Activated T-cell treated with anti-CD3 and anti-CD28 coated beads, Interleukin-2, amount 50 U/mL, for 72 hours (primary cell): ENCODE measurements around the gene ATAD3B. TPM values are rescaled to one million over a fixed set of nuclear protein-coding genes. Genes with fewer than 3 reads are reported as not detected.
"Not testable (repeated sequence)": the region's sequence is repeated elsewhere in the genome, so short reads cannot be mapped to it uniquely, and the experiment has no call there.

Experiments used
- ATAC-seq, 2 donors: fragments of 150-1000 bp; cut with Tn5 transposase; replicated peaks in 1 of 2; 2 replicates each; pipeline ENCODE4 v1.10.0; 2021; ENCODE audit warnings: moderate library complexity in 2 of 2, mild to moderate bottlenecking in 1 of 2
- DNase-seq, 2 donors: peaks; one replicate each; pipeline ENCODE4 v3.0.0; 2021 to 2022; ENCODE audit warnings: mixed read lengths in 1 of 2
- H3K27ac Mint-ChIP-seq: one replicate; pipeline ENCODE4 v1.8.0; 2022; ENCODE audit warnings: mild to moderate bottlenecking, moderate library complexity, mixed read lengths
- H3K27me3 Mint-ChIP-seq: one replicate; pipeline ENCODE4 v1.8.0; 2022; ENCODE audit warnings: low read depth, mixed read lengths
- H3K36me3 Mint-ChIP-seq, 2 donors: one replicate each; pipeline ENCODE4 v1.8.0; 2022; ENCODE audit warnings: mixed read lengths in 2 of 2, mild to moderate bottlenecking in 1 of 2; ENCODE audit not compliant: insufficient read depth in 2 of 2
- H3K4me1 Mint-ChIP-seq: one replicate; pipeline ENCODE4 v1.8.0; 2022; ENCODE audit warnings: low read depth, mixed read lengths
- H3K4me3 Mint-ChIP-seq, 2 donors: one replicate each; pipeline ENCODE4 v1.8.0; 2022; ENCODE audit warnings: mild to moderate bottlenecking in 2 of 2, mixed read lengths in 2 of 2, moderate library complexity in 2 of 2
- H3K9me3 Mint-ChIP-seq, 2 donors: one replicate each; pipeline ENCODE4 v1.8.0; 2022; ENCODE audit warnings: mixed read lengths in 2 of 2
- total RNA-seq, 2 donors: library from RNA; stranded (reverse); gene quantifications; one replicate each; pipeline ENCODE4 v1.2.3, GENCODE V29; 2022

ATAD3B gene
- total RNA-seq, 2 donors from 2014 or later = 20.6 to 25.3 TPM

DNA sequence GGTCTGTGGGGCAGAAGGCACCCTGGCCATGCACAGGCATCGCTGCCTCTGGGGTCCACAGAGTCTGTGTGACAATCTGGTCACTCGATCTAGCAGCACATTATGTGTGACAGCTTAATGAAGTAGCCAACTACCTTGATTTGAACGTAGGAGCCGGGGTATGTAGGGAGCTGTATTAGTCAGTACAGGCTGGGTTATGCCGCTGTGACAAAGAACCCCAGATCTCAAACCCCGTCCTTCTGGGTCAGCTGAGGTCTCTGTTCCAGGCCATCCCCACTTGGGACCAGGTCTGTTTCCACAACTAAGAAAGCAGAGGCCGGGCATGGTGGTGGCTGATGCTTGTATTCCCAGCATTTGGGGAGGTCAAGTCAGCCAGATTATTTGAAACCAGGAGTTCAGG lies 8.3 kb upstream of the ATAD3B start:
- no peaks in the 10 kb centered on the region for H3K36me3 Mint-ChIP-seq
- H3K27me3 Mint-ChIP-seq = no peaks in the 10 kb centered on the region
- H3K4me1 Mint-ChIP-seq = no peaks in the 10 kb centered on the region
- ATAC-seq = no peak
- no peak overlapping the region for H3K27ac Mint-ChIP-seq
- H3K4me3 Mint-ChIP-seq = no peak overlapping the region
- no peak for DNase-seq
- H3K9me3 Mint-ChIP-seq = no peaks in the 10 kb centered on the region

DNA sequence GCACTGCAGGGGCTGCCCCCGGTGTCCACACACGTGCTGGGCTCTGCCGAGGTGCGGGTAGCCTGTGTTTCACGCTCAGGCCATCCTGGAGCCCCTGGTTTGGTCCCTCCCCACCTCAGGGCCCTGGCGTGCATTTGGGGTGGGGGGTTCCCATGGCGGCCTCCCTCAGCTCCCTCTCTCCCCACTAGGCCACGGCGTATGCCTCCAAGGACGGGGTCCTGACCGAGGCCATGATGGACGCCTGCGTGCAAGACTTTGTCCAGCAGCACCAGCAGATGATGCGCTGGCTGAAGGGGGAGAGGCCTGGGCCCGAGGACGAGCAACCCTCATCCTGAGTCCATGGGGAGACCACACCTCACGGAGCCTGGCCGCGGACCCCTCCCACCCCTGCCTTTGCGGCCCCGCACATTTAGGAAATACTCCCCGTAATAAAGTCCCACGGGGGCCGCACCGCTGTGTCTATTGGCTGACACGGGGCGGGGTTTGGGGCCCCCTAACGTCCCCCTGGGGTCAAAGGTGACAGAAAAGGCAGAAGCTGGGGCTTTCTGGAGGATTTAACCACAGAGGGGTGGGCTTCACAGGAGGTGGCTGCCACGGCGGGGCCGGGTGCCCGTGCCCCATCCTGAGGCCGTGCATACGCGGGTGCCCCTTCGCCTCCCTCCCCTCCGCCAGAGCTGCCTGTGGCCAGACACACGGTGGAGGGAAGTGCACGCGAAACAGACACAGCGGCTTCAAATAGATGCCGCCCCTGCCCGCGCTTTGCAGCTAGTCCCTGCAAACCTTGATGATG lies 3.2 kb upstream of the ATAD3B start:
- DNase-seq, ATAC-seq, H3K36me3 Mint-ChIP-seq, H3K9me3 Mint-ChIP-seq, H3K27me3 Mint-ChIP-seq, H3K4me3 Mint-ChIP-seq, H3K27ac Mint-ChIP-seq: not testable (repeated sequence)
- H3K4me1 Mint-ChIP-seq = peaks cover 27% of the 10 kb centered on the region

DNA sequence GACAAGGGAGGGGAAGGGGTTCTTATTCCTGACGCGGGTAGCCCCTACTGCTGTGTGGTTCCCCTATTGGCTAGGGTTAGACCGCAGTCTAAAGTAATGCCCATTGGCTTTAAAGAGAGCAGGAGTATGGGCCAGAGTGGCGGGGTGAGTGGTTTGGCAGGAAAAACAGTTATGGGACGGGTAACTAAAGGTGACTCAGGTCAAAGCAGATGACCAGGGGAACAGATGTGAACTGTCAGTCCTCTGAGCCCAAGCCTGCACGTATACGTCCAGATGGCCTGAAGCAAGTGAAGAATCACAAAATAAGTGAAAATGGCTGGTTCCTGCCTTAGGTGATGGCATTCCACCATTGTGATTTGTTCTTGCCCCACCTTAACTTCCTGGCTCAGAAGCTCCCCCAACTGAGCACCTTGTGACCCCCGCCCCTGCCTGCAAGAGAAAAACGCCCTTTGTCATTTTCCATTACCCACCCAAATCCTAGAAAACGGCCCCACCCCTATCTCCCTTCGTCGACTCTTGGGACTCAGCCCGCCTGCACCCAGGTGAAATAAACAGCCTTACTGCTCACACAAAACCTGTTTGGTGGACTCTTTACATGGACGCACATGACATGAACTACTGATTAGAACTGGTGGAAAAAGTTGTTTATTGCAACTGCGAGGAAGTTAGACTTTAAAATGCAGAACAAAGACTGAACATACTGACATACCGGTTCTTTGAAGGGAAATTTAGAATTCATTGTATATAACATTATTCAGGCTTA lies 758 bp upstream of the ATAD3B start:
- H3K9me3 Mint-ChIP-seq = no peaks in the 10 kb centered on the region
- peak overlapping the region; percentile 88 to 94 for H3K4me3 Mint-ChIP-seq
- H3K4me1 Mint-ChIP-seq = peaks cover 39% of the 10 kb centered on the region
- no peaks in the 10 kb centered on the region for H3K36me3 Mint-ChIP-seq
- peak; percentile 15 to 16 for DNase-seq
- H3K27ac Mint-ChIP-seq = peak overlapping the region; percentile 91
- H3K27me3 Mint-ChIP-seq = no peaks in the 10 kb centered on the region
- peak in 1 of 2 donors; percentile 14 for ATAC-seq

DNA sequence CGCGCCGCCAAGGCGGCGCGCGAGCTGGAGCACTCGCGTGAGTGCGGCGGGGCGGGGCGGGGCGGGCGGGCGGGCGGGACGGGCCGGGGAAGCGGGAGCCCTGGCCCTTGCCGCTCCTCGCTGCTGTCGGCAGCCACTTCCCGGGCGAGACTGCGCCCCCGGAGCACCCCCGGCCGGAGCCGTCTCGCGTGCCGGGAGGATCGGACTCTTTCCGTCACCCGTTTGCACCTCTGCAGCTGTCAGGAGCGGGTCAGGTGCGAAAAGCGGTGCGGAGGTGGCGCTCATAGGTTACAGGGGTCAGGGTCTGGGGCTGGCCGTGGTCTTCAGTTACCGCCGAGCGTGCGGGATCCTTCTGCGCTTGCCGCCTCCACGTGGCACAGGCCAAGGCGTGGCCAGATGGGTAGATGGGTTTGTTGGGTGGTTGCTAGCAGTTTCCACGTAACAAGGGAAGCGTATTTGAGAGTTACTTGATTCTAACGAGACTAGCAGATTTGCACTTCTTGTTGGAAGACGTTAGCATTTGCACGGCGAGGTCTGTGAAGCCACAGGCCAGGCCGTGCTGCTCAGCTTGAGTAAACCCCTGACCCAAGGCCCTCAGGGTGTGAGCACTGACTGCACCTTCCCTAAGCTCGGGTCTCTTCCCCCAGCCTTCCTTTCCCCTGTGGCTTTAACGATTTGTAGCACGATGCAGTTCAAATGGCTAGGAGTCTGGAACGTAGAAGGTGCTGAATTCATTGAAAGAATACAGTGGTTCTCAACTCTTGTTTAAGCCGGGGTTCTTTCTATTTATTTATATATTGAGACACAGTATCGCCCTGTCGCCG lies 700 bp downstream of the ATAD3B start:
- H3K27me3 Mint-ChIP-seq, H3K36me3 Mint-ChIP-seq, H3K9me3 Mint-ChIP-seq, H3K27ac Mint-ChIP-seq: not testable (repeated sequence)
- peak overlapping the region; percentile 80 to 81 for H3K4me3 Mint-ChIP-seq
- ATAC-seq = peak; percentile 30
- peaks cover 39% of the 10 kb centered on the region for H3K4me1 Mint-ChIP-seq
- DNase-seq = peak; percentile 9

DNA sequence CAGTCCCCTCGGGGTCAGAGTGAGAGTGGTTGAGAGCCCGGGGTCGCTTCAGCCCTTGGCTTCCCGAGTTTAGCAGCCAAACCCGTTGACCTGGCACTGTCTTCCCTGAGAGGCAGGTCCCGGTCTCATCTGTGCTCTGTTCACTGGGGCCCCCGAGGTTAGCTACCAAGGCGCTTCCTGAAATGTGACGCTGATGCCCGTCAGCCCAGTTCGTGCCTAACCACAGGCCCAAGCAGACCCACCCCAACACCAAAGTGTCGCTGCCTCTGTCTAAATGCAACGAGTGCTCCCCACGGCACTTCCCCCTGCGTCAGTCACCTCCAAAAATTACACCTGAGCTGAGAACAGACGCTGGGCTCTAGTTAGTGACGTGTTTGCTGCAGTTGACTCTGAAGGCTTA lies 4.4 kb downstream of the ATAD3B start:
- not testable (repeated sequence) for ATAC-seq, H3K9me3 Mint-ChIP-seq

DNA sequence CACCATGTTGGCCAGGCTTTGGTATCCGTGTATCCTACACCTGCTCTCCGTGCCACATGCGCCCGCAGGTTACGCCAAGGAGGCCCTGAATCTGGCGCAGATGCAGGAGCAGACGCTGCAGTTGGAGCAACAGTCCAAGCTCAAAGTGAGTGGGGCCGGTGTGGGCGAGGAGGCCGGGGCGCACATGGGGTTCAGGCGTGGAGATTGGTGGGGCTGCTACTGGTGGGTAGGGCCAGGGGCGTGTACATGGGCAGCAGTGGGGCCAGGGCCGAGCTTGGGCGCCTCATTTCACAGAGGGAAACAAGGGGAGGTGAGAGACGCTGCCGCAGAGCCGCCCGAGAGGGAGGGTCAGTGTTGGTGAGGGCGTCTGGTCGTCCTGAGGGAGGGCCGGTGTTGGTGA lies 5.6 kb downstream of the ATAD3B start:
- peaks cover 22% of the 10 kb centered on the region for H3K4me1 Mint-ChIP-seq
- H3K27me3 Mint-ChIP-seq = no peaks in the 10 kb centered on the region
- H3K4me3 Mint-ChIP-seq = no peak overlapping the region
- no peak overlapping the region for H3K27ac Mint-ChIP-seq
- no peaks in the 10 kb centered on the region for H3K9me3 Mint-ChIP-seq
- peaks cover 4 to 12% of the 10 kb centered on the region in 2 donors for H3K36me3 Mint-ChIP-seq
- no peak for DNase-seq
- ATAC-seq = no peak

More for the DNA sequence above, 4.4 kb downstream of the ATAD3B start:
- H3K4me1 Mint-ChIP-seq = peaks cover 24% of the 10 kb centered on the region
- not testable (repeated sequence) for H3K4me3 Mint-ChIP-seq, H3K27ac Mint-ChIP-seq, DNase-seq, H3K27me3 Mint-ChIP-seq
- peaks cover 4 to 12% of the 10 kb centered on the region in 2 donors for H3K36me3 Mint-ChIP-seq

DNA sequence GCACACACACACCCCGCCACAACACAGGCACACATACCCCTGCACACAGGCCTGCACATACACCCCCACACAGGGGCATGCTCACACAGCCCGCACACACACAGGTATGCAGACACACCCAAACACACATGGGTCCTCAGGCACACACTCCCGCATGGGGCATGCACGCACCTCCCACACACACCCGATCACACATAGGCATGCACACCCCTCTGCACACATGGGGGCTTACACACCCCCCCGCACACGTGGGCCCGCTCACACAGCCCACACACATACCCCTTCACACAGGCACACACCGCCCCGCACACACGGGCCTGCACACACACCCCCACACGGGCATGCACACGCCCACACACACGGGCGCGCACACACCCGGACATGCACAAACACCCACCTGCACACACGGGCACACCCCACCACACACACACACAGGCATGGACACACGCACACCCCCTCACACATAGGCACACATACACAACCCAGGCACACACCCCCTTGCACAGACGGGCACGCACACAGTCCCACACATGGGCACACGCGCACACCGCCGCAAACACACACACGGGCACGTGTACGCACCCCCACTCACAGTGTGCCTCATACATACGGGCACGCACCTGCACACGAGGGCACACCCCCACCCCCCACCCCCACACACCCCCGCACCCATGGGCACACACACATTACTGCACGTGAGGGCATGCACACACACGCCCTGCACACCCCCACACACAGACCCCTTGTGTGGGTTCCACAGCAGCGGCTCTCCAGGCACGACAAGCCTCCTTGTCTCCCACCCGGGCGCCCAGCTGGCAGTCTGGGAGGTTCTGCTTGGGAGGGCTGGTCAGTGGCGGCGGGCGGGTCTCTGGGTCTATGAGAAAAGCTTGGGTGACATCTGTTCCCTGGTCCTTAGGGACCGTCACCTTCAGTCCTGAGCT lies 8.3 kb downstream of the ATAD3B start:
- H3K9me3 Mint-ChIP-seq = no peaks in the 10 kb centered on the region
- H3K27me3 Mint-ChIP-seq = no peaks in the 10 kb centered on the region
- H3K27ac Mint-ChIP-seq = no peak overlapping the region
- no peak for DNase-seq
- no peak for ATAC-seq
- no peak overlapping the region for H3K4me3 Mint-ChIP-seq
- no peaks in the 10 kb centered on the region for H3K4me1 Mint-ChIP-seq
- peaks cover 4 to 18% of the 10 kb centered on the region in 2 donors for H3K36me3 Mint-ChIP-seq

DNA sequence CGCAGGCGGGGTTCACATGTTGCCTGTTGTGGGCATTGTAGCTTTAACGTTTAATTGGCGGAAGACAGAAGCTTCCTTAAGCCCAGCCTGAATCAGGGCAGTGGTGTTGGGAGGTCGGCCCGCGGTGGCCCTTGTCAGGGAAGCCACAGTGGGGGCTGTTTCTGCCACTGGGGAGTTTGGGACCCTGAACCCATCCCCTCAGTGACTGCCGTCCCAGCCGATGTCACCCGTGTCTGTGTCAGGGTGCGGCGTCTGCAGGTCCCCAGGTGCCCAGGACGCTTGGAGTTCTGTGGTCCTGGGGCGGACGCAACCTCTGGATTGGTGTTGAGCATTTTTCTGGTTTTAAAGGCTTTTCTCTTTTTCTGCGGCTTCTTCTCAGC lies 8.9 kb downstream of the ATAD3B start:
- H3K36me3 Mint-ChIP-seq = peaks cover 4 to 18% of the 10 kb centered on the region in 2 donors
- H3K4me1 Mint-ChIP-seq, ATAC-seq, H3K9me3 Mint-ChIP-seq, H3K27ac Mint-ChIP-seq, DNase-seq, H3K27me3 Mint-ChIP-seq, H3K4me3 Mint-ChIP-seq: not testable (repeated sequence)

DNA sequence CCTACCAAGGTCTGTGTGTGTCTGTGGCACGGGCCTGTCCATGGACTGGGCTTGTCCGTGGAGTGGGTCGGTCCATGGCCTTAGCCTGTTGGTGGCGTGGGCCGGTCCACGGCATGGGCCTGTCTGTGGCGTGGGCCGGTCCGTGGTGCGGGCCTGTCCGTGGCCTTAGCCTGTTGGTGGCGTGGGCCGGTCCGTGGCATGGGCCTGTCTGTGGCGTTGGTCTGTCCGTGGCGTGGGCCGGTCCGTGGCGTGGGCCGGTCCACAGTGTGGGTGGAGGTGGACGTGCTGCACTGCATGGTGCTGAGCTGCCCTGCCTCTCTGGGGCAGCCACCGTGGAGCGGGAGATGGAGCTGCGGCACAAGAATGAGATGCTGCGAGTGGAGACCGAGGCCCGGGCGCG lies 10.2 kb downstream of the ATAD3B start:
- not testable (repeated sequence) for H3K4me3 Mint-ChIP-seq, ATAC-seq, H3K4me1 Mint-ChIP-seq, H3K9me3 Mint-ChIP-seq, H3K27me3 Mint-ChIP-seq, H3K27ac Mint-ChIP-seq, DNase-seq
- peaks cover 4 to 18% of the 10 kb centered on the region in 2 donors for H3K36me3 Mint-ChIP-seq

DNA sequence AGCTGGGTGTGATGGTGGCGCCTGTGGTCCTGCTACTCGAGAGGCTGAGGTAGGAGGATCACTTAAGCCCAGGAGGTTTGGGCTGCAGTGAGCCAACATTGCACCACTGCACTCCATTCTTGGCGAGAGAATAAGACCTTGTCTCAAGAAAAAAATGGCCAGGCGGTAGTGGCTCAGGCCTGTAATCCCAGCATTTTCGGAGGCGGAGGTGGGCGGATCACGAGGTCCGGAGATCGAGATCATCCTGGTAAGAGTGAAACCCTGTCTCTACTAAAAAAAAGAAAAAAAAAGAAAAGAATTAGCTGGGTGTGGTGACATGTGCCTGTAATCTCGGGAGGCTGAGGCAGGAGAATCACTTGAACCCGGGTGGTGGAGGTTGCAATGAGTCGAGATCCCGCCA lies 11.3 kb downstream of the ATAD3B start:
- H3K27ac Mint-ChIP-seq = no peak overlapping the region
- no peak overlapping the region for H3K4me3 Mint-ChIP-seq
- H3K9me3 Mint-ChIP-seq = no peaks in the 10 kb centered on the region
- no peak for ATAC-seq
- H3K27me3 Mint-ChIP-seq = no peaks in the 10 kb centered on the region
- no peaks in the 10 kb centered on the region for H3K4me1 Mint-ChIP-seq
- DNase-seq = no peak
- peaks cover 4 to 16% of the 10 kb centered on the region in 2 donors for H3K36me3 Mint-ChIP-seq

DNA sequence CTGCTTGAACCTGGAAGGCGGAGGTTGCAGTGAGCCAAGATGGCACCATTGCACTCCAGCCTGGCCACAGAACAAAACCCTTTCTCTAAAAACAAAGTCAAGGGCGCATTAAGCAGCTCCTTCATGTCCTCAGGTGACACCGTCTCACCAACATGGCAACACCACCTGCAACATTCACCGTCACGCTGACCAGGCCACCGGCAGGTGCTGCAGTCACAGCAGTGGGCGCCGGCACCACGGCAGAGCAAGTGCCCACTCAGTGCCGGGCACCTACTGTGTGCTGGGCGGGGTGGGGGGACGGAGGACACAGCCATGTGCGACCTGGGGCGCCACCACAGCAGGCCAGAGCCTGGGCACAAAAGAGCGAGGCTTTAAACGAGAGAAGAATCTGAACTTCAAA lies 12.1 kb downstream of the ATAD3B start:
- Mint-ChIP-seq H3K4me3 (no peak overlapping the region), H3K9me3 (no peaks in the 10 kb centered on the region), H3K27me3 (no peaks in the 10 kb centered on the region), H3K36me3 (peaks cover 4 to 15% of the 10 kb centered on the region in 2 donors), H3K4me1 (no peaks in the 10 kb centered on the region), H3K27ac (no peak overlapping the region)
- DNase-seq (no peak), ATAC-seq (no peak)
